ENCODE results near the gene URB1.

DNA sequence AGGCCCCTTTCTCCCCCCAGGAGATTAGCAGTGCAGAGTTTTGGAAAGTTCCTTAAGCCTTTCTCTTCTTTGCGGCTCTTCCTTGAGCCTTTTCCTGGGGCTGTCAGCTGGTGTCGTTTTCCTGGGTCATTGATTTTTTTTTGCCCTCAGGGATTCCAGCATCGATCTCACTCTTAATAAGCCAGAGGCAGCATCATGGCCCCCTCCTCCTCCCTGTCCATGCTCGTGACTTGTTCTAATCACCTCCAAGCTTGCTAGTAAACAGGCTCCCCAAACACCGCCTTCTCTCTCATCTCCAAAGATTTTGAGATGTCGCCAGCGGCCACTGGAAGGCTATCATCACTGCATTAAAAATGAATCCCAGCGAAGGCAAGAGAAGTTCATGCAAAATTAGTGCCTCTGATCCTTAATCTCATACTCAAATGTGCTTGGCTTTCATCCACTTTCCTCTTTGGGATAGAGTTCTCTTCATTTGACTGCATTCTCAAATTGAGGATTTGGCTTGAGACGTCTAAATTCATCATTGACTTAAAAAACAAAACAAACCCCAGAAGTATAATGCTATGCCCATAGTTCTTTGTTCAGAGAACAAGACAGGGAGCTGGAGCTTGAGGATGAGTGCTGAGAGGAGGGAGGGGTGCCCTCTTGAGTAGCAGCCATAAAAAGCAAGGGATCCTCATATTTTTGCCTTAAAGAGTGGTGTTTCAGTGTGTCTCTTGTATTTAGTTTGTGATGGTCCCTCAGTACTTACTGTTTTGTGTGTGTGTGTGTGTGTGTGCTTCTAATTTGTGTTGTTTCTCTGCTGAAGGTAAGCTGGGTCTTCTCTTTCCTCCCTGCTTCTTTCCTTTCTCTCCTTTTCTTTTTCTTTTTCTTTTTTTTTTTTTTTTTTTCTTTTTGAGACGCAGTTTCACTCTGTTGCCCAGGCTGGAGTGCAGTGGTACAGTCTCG, 22.9 kb upstream of the URB1 start:
- TF ChIP-seq, protein P1, sequence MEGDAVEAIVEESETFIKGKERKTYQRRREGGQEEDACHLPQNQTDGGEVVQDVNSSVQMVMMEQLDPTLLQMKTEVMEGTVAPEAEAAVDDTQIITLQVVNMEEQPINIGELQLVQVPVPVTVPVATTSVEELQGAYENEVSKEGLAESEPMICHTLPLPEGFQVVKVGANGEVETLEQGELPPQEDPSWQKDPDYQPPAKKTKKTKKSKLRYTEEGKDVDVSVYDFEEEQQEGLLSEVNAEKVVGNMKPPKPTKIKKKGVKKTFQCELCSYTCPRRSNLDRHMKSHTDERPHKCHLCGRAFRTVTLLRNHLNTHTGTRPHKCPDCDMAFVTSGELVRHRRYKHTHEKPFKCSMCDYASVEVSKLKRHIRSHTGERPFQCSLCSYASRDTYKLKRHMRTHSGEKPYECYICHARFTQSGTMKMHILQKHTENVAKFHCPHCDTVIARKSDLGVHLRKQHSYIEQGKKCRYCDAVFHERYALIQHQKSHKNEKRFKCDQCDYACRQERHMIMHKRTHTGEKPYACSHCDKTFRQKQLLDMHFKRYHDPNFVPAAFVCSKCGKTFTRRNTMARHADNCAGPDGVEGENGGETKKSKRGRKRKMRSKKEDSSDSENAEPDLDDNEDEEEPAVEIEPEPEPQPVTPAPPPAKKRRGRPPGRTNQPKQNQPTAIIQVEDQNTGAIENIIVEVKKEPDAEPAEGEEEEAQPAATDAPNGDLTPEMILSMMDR (IDR thresholded peaks at IDR 0.05; ENCODE audit: extremely low read depth in 1 of 2, insufficient read depth in 1 of 2, low read depth in 1 of 2, low read length in 2 of 2), result no peak
- no peak for TF ChIP-seq POLR2A (IDR thresholded peaks at IDR 0.05; ENCODE audit: low read depth, low read length)

Data from endothelial cell of umbilical vein (primary cell).